WTC11 (cell line): ENCODE measurements around the gene DYSF. TPM values are rescaled to one million over a fixed set of nuclear protein-coding genes. Genes with fewer than 3 reads are reported as not detected.
A peak's percentile ranks its signal among the peaks of the same experiment; 100 is the strongest.

Experiments
- ATAC-seq: fragments of 200-7000 bp; cut with Tn5 transposase; 2 replicates; pipeline ENCODE4 v1.10.0; 2021; ENCODE audit warnings: mild to moderate bottlenecking, moderate library complexity
- CTCF ChIA-PET: fragments of 300-600 bp; sonication (Branson Sonifier 250); formaldehyde crosslinking; loops from one replicate; lab custom pipeline; 2021; ENCODE audit warnings: antibody characterized with exemption; lab: Charles Lee
- POLR2A ChIA-PET: fragments of 350-600 bp; sonication (Branson Sonifier 250); formaldehyde crosslinking; loops from one replicate; lab custom pipeline; 2021; ENCODE audit warnings: antibody characterized with exemption; lab: Charles Lee
- DNase-seq: peaks from one replicate; pipeline ENCODE4 v3.0.0; 2021; ENCODE audit warnings: low spot score
- H3K27ac Mint-ChIP-seq: 2 replicates; pipeline ENCODE4 v1.8.0; 2021; ENCODE audit warnings: mixed read lengths
- H3K27me3 Mint-ChIP-seq: 2 replicates; pipeline ENCODE4 v1.8.0; 2021; ENCODE audit warnings: low read depth, mild to moderate bottlenecking, moderate library complexity, mixed read lengths
- H3K36me3 Mint-ChIP-seq: 2 replicates; pipeline ENCODE4 v1.8.0; 2021; ENCODE audit warnings: mixed read lengths
- H3K4me1 Mint-ChIP-seq: 2 replicates; pipeline ENCODE4 v1.8.0; 2022; ENCODE audit warnings: mixed read lengths
- H3K4me3 Mint-ChIP-seq: 2 replicates; pipeline ENCODE4 v1.8.0; 2021; ENCODE audit warnings: mild to moderate bottlenecking, moderate library complexity, mixed read lengths
- H3K9me3 Mint-ChIP-seq: 2 replicates; pipeline ENCODE4 v1.8.0; 2021; ENCODE audit warnings: mixed read lengths
- CREM ChIP-seq: sonication (generic); formaldehyde crosslinking; IDR thresholded peaks from 2 replicates; pipeline ENCODE4 v1.8.1; 2022; ENCODE audit warnings: mild to moderate bottlenecking, missing genetic modification reagents, moderate library complexity
- EMX1 ChIP-seq: fragments of 250-450 bp; sonication (Bioruptor Pico); IDR thresholded peaks from 2 replicates; pipeline ENCODE4 v1.8.0; 2021; ENCODE audit warnings: mild to moderate bottlenecking
- ERG ChIP-seq: fragments of 250-450 bp; sonication (Bioruptor Pico); IDR thresholded peaks from 2 replicates; pipeline ENCODE4 v1.8.0; 2021; ENCODE audit warnings: mild to moderate bottlenecking
- FOXK1 ChIP-seq: sonication (generic); formaldehyde crosslinking; IDR thresholded peaks from 2 replicates; pipeline ENCODE4 v1.8.0; 2022; ENCODE audit warnings: mild to moderate bottlenecking, moderate library complexity, missing genetic modification reagents
- FOXP1 ChIP-seq: sonication (generic); formaldehyde crosslinking; IDR thresholded peaks from 2 replicates; pipeline ENCODE4 v1.8.0; 2022; ENCODE audit warnings: missing genetic modification reagents, mild to moderate bottlenecking, moderate library complexity, borderline replicate concordance
- GABPB1 ChIP-seq: sonication (generic); formaldehyde crosslinking; IDR thresholded peaks from 2 replicates; pipeline ENCODE4 v1.8.1; 2023; ENCODE audit warnings: mild to moderate bottlenecking, missing genetic modification reagents
- JAZF1 ChIP-seq: fragments of 250-450 bp; sonication (Bioruptor Pico); IDR thresholded peaks from 2 replicates; pipeline ENCODE4 v1.9.0; 2021; ENCODE audit warnings: moderate library complexity, mild to moderate bottlenecking, inconsistent platforms
- JUN ChIP-seq: sonication (generic); formaldehyde crosslinking; IDR thresholded peaks from 2 replicates; pipeline ENCODE4 v1.8.0; 2023; ENCODE audit warnings: mild to moderate bottlenecking, missing genetic modification reagents
- MAX ChIP-seq: sonication (generic); formaldehyde crosslinking; IDR thresholded peaks from 2 replicates; pipeline ENCODE4 v1.8.0; 2022; ENCODE audit warnings: mild to moderate bottlenecking, missing genetic modification reagents
- PRDM15 ChIP-seq: sonication (generic); formaldehyde crosslinking; IDR thresholded peaks from 2 replicates; pipeline ENCODE4 v1.8.0; 2022; ENCODE audit warnings: missing genetic modification reagents
- PRRX2 ChIP-seq: fragments of 250-450 bp; sonication (Bioruptor Pico); IDR thresholded peaks from 2 replicates; pipeline ENCODE4 v1.8.0; 2021; ENCODE audit warnings: mild to moderate bottlenecking
- RORB ChIP-seq: fragments of 250-450 bp; sonication (Bioruptor Pico); IDR thresholded peaks from 2 replicates; pipeline ENCODE4 v1.9.0; 2021; ENCODE audit warnings: mild to moderate bottlenecking
- SMAD3 ChIP-seq: sonication (generic); formaldehyde crosslinking; IDR thresholded peaks from 2 replicates; pipeline ENCODE4 v1.8.0; 2022; ENCODE audit warnings: missing genetic modification reagents, mild to moderate bottlenecking, borderline replicate concordance
- SMAD4 ChIP-seq: sonication (generic); formaldehyde crosslinking; IDR thresholded peaks from 2 replicates; pipeline ENCODE4 v1.8.0; 2022; ENCODE audit warnings: mild to moderate bottlenecking, missing genetic modification reagents
- STAT6 ChIP-seq: sonication (generic); formaldehyde crosslinking; conservative IDR thresholded peaks from 2 replicates; pipeline ENCODE4 v1.8.1; 2023; ENCODE audit warnings: mild to moderate bottlenecking, low read depth, missing genetic modification reagents, moderate library complexity
- TEAD1 ChIP-seq: sonication (generic); formaldehyde crosslinking; IDR thresholded peaks from 2 replicates; pipeline ENCODE4 v1.8.0; 2022; ENCODE audit warnings: mild to moderate bottlenecking, missing genetic modification reagents
- TEAD4 ChIP-seq: sonication (generic); formaldehyde crosslinking; IDR thresholded peaks from 2 replicates; pipeline ENCODE4 v1.8.0; 2022; ENCODE audit warnings: mild to moderate bottlenecking, missing genetic modification reagents
- ZMAT4 ChIP-seq: fragments of 250-450 bp; sonication (Bioruptor Pico); IDR thresholded peaks from 2 replicates; pipeline ENCODE4 v1.9.0; 2021; ENCODE audit warnings: mild to moderate bottlenecking
- ZNF317 ChIP-seq: sonication (generic); formaldehyde crosslinking; IDR thresholded peaks from 2 replicates; pipeline ENCODE4 v1.8.1; 2023; ENCODE audit warnings: low read depth, mild to moderate bottlenecking, moderate library complexity, missing genetic modification reagents, borderline replicate concordance
- ZNF423 ChIP-seq: fragments of 250-450 bp; sonication (Bioruptor Pico); IDR thresholded peaks from 2 replicates; pipeline ENCODE4 v2.1.2; 2022; ENCODE audit warnings: mild to moderate bottlenecking, moderate library complexity
- ZNF671 ChIP-seq: fragments of 250-450 bp; sonication (Bioruptor Pico); IDR thresholded peaks from 2 replicates; pipeline ENCODE4 v1.8.0; 2021; ENCODE audit warnings: mild to moderate bottlenecking
- total RNA-seq: library from RNA; stranded (reverse); gene quantifications from 3 replicates; pipeline ENCODE4 v1.2.3, GENCODE V29; 2021

DYSF gene
- total RNA-seq, 1 experiment from 2014 or later = 14.8 TPM

GRCh38 chr2:71476495-71476894 is 23.1 kb downstream of the DYSF start (continued):
- TF ChIP-seq STAT6 (no peak), CREM (CRISPR knock-in tag) (no peak)

GRCh38 chr2:71477231-71477691 is 23.9 kb downstream of the DYSF start:
- no peak for DNase-seq
- no peak for ATAC-seq
- no peak overlapping the region for H3K27ac Mint-ChIP-seq

GRCh38 chr2:71478806-71479205 is 25.4 kb downstream of the DYSF start:
- CTCF ChIA-PET = interaction anchor here (1.0 kb wide), 1 partner anchor 324 kb away, joined by 3 read pairs; no protein-coding TSS in a partner anchor
- Mint-ChIP-seq H3K27me3 (peaks cover 2% of the 10 kb centered on the region; the same call in 1 of the 2 replicates), H3K4me1 (peaks cover 27% of the 10 kb centered on the region), H3K4me3 (no peak overlapping the region), H3K36me3 (peaks cover 4% of the 10 kb centered on the region; the same call in 1 of the 2 replicates), H3K9me3 (peaks cover 5% of the 10 kb centered on the region), H3K27ac (no peak overlapping the region)
- no peak for DNase-seq
- POLR2A ChIA-PET = no interaction called here
- no peak for ATAC-seq
- no peak for TF ChIP-seq ZNF317 (CRISPR knock-in tag)
- TF ChIP-seq EMX1 (CRISPR knock-in tag) = no peak
- TF ChIP-seq FOXP1 = no peak
- TF ChIP-seq RORB (CRISPR knock-in tag) = no peak
- no peak for TF ChIP-seq ZMAT4
- no peak for TF ChIP-seq TEAD1 (CRISPR knock-in tag)
- TF ChIP-seq TEAD4 (CRISPR knock-in tag) = no peak
- TF ChIP-seq SMAD4 (CRISPR knock-in tag) = no peak
- TF ChIP-seq SMAD3 (CRISPR knock-in tag) = no peak
- no peak for TF ChIP-seq FOXK1 (CRISPR knock-in tag)
- no peak for TF ChIP-seq ZNF423 (CRISPR knock-in tag)
- TF ChIP-seq ZNF671 = no peak
- no peak for TF ChIP-seq PRRX2 (CRISPR knock-in tag)
- no peak for TF ChIP-seq MAX (CRISPR knock-in tag)
- no peak for TF ChIP-seq JAZF1

More at GRCh38 chr2:71477231-71477691, 23.9 kb downstream of the DYSF start:
- Mint-ChIP-seq H3K4me3 (no peak overlapping the region), H3K9me3 (peaks cover 5% of the 10 kb centered on the region), H3K36me3 (peaks cover 4% of the 10 kb centered on the region; the same call in 1 of the 2 replicates), H3K27me3 (peaks cover 2% of the 10 kb centered on the region; the same call in 1 of the 2 replicates), H3K4me1 (peaks cover 23% of the 10 kb centered on the region)
- CTCF ChIA-PET = interaction anchor here (0.6 to 3.5 kb wide), 4 partner anchors 16 to 145 kb away, joined by 4 to 19 read pairs (median 7); partner anchors contain the start of gene ZNF638
- POLR2A ChIA-PET = no interaction called here
- TF ChIP-seq ERG (no peak), TEAD4 (CRISPR knock-in tag) (no peak), PRDM15 (CRISPR knock-in tag) (no peak), EMX1 (CRISPR knock-in tag) (no peak), MAX (CRISPR knock-in tag) (no peak), JUN (CRISPR knock-in tag) (no peak), GABPB1 (CRISPR knock-in tag) (peak; percentile 53; the same call in 1 of the 2 replicates)
